Caco-2 (cell line): ENCODE measurements around the gene DNPH1. TPM values are rescaled to one million over a fixed set of nuclear protein-coding genes. Genes with fewer than 3 reads are reported as not detected.

Experiments used
- BruUV-seq: library from RNA; stranded (reverse); fragments of 400-500 nt; replicated peaks from 2 replicates; lab custom pipeline; 2021; lab: Mats Ljungman, UMichigan
- CTCF ChIA-PET: fragments of 300-600 bp; sonication (Branson Sonifier 250); formaldehyde crosslinking; loops from one replicate; lab custom pipeline; 2022; ENCODE audit warnings: antibody characterized with exemption; lab: Charles Lee
- POLR2A ChIA-PET: fragments of 300-600 bp; sonication (Branson Sonifier 250); formaldehyde crosslinking; loops from one replicate; lab custom pipeline; 2022; ENCODE audit warnings: antibody characterized with exemption; lab: Charles Lee
- DNase-seq, 2 experiments: peaks; one replicate each; pipeline versions ENCODE4 v3.0.0 to v3.0.0-alpha.2; 2020 to 2022
- H3K27me3 ChIP-seq: replicated peaks from 2 replicates; pipeline ENCODE4 v1.6.0; 2011; ENCODE audit warnings: low read length; ENCODE audit not compliant: control insufficient read depth, insufficient read depth
- H3K36me3 ChIP-seq: 2 replicates; pipeline ENCODE4 v1.5.1; 2011; ENCODE audit warnings: low read length; ENCODE audit not compliant: control insufficient read depth, insufficient read depth
- H3K4me1 ChIP-seq: fragments of 250-450 bp; sonication (Bioruptor Pico); 2 replicates; pipeline ENCODE4 v1.5.1; 2020; ENCODE audit warnings: mild to moderate bottlenecking
- H3K4me3 ChIP-seq: 2 replicates; pipeline ENCODE4 v1.5.1; 2011; ENCODE audit warnings: low read depth, mild to moderate bottlenecking, control low read depth, low read length
- H3K9me3 ChIP-seq: fragments of 250-450 bp; sonication (Bioruptor Pico); 2 replicates; pipeline ENCODE4 v1.5.1; 2020; ENCODE audit warnings: mild to moderate bottlenecking, moderate library complexity
- H3K27ac Mint-ChIP-seq: one replicate; pipeline ENCODE4 v1.8.0; 2022; ENCODE audit warnings: mixed read lengths; ENCODE audit not compliant: unreplicated experiment
- H3K27me3 Mint-ChIP-seq: one replicate; pipeline ENCODE4 v1.8.0; 2022; ENCODE audit warnings: mixed read lengths; ENCODE audit not compliant: insufficient read depth, unreplicated experiment
- H3K36me3 Mint-ChIP-seq: one replicate; pipeline ENCODE4 v1.8.0; 2022; ENCODE audit warnings: mild to moderate bottlenecking, mixed read lengths; ENCODE audit not compliant: insufficient read depth, unreplicated experiment
- H3K4me1 Mint-ChIP-seq: one replicate; pipeline ENCODE4 v1.8.0; 2022; ENCODE audit warnings: low read depth, mixed read lengths; ENCODE audit not compliant: unreplicated experiment
- H3K4me3 Mint-ChIP-seq: one replicate; pipeline ENCODE4 v1.8.0; 2022; ENCODE audit warnings: mild to moderate bottlenecking, moderate library complexity, mixed read lengths; ENCODE audit not compliant: unreplicated experiment
- H3K9me3 Mint-ChIP-seq: one replicate; pipeline ENCODE4 v1.8.0; 2022; ENCODE audit warnings: mixed read lengths; ENCODE audit not compliant: unreplicated experiment
- CTCF ChIP-seq, 2 experiments: fragments of 200-600 bp in 1 of 2; IDR thresholded peaks; 1 replicate in 1 of 2; 2 replicates in 1 of 2; pipeline versions ENCODE4 v1.5.1 to v1.8.0; 2011 to 2022; ENCODE audit warnings: antibody characterized with exemption in 1 of 2, control low read depth in 1 of 2, inconsistent platforms in 1 of 2, low read depth in 1 of 2, low read length in 1 of 2, mild to moderate bottlenecking in 1 of 2, moderate library complexity in 1 of 2; ENCODE audit not compliant: insufficient read depth in 1 of 2, severe bottlenecking in 1 of 2, unreplicated experiment in 1 of 2
- intact Hi-C: fragments of 100-400 bp; cut with micrococcal nuclease; formaldehyde crosslinking; loops from one replicate; pipeline ENCODE4 v1.10.0; 2022; ENCODE audit not compliant: unreplicated experiment
- total RNA-seq: library from RNA; stranded (reverse); gene quantifications from 2 replicates; pipeline ENCODE4 v1.2.3, GENCODE V29; 2022

The DNPH1 gene
- total RNA-seq, 1 experiment from 2014 or later = 62.6 TPM

GRCh38 chr6:43180058-43180457, 49.2 kb downstream of the DNPH1 start:
- H3K4me3 ChIP-seq = no peak overlapping the region
- POLR2A ChIA-PET = interaction anchor here (0.6 kb wide), 1 partner anchor 160 kb away, joined by 5 read pairs; no protein-coding TSS in a partner anchor
- peaks cover 14% of the 10 kb centered on the region for H3K4me1 Mint-ChIP-seq
- no peak for DNase-seq
- H3K36me3 Mint-ChIP-seq = peaks cover 29% of the 10 kb centered on the region
- CTCF ChIA-PET = interaction anchor here (0.6 kb wide), 1 partner anchor 140 kb away, joined by 7 read pairs; no protein-coding TSS in a partner anchor
- H3K27me3 ChIP-seq = no peaks in the 10 kb centered on the region
- H3K9me3 ChIP-seq = no peaks in the 10 kb centered on the region
- no TSS peak for BruUV-seq
- H3K9me3 Mint-ChIP-seq = no peaks in the 10 kb centered on the region
- H3K27ac Mint-ChIP-seq = no peak overlapping the region
- intact Hi-C loops = no loop called here
- no peak for TF ChIP-seq CTCF (IDR thresholded peaks at IDR 0.05; ENCODE audit: insufficient read depth in 1 of 2, low read depth in 1 of 2, low read length in 1 of 2, severe bottlenecking in 1 of 2, unreplicated experiment in 1 of 2)
- no peaks in the 10 kb centered on the region for H3K27me3 Mint-ChIP-seq
- H3K4me1 ChIP-seq = no peaks in the 10 kb centered on the region
- H3K4me3 Mint-ChIP-seq = no peak overlapping the region
- peaks cover 6% of the 10 kb centered on the region for H3K36me3 ChIP-seq

GRCh38 chr6:43178951-43179830, 50.1 kb downstream of the DNPH1 start:
- TF ChIP-seq CTCF (IDR thresholded peaks at IDR 0.05; ENCODE audit: insufficient read depth in 1 of 2, low read depth in 1 of 2, low read length in 1 of 2, severe bottlenecking in 1 of 2, unreplicated experiment in 1 of 2) = no peak
- ChIA-PET CTCF (no interaction called here), POLR2A (interaction anchor here (0.6 kb wide), 1 partner anchor 160 kb away, joined by 5 read pairs; no protein-coding TSS in a partner anchor)
- Mint-ChIP-seq H3K9me3 (no peaks in the 10 kb centered on the region), H3K27me3 (no peaks in the 10 kb centered on the region), H3K4me3 (no peak overlapping the region), H3K4me1 (peaks cover 14% of the 10 kb centered on the region), H3K27ac (no peak overlapping the region), H3K36me3 (peaks cover 37% of the 10 kb centered on the region)
- Histone ChIP-seq H3K4me1 (peaks cover 9% of the 10 kb centered on the region; the same call in 1 of the 2 replicates), H3K36me3 (peaks cover 6% of the 10 kb centered on the region), H3K9me3 (no peaks in the 10 kb centered on the region), H3K4me3 (no peak overlapping the region), H3K27me3 (no peaks in the 10 kb centered on the region)
- no peak for DNase-seq
- intact Hi-C loops = no loop called here
- no TSS peak for BruUV-seq

DNA sequence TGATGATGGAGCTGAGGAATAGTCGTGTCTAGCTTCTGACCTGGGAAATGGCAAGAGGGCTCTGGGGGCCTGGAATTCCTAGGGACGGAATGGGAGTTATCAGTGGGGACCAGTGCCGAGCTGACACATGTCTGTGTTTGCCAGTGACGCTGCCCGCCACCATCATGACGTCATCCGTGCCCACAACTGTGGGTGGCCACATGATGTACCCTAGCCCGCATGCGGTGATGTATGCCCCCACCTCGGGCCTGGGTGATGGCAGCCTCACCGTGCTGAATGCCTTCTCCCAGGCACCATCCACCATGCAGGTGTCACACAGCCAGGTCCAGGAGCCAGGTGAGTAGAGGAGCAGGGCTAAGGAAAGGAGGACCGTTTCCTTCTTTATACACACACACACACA, 51.1 kb downstream of the DNPH1 start:
- no TSS peak for BruUV-seq
- POLR2A ChIA-PET = no interaction called here
- peaks cover 40% of the 10 kb centered on the region for H3K36me3 Mint-ChIP-seq

More for the DNA sequence above, 51.1 kb downstream of the DNPH1 start:
- Histone ChIP-seq H3K9me3 (no peaks in the 10 kb centered on the region), H3K36me3 (peaks cover 6% of the 10 kb centered on the region), H3K4me3 (no peak overlapping the region), H3K27me3 (no peaks in the 10 kb centered on the region), H3K4me1 (peaks cover 19% of the 10 kb centered on the region; the same call in 1 of the 2 replicates)
- CTCF ChIA-PET = no interaction called here
- intact Hi-C loops = no loop called here
- no peaks in the 10 kb centered on the region for H3K9me3 Mint-ChIP-seq
- peaks cover 10% of the 10 kb centered on the region for H3K4me1 Mint-ChIP-seq
- no peaks in the 10 kb centered on the region for H3K27me3 Mint-ChIP-seq
- DNase-seq = no peak
- H3K27ac Mint-ChIP-seq = no peak overlapping the region
- no peak overlapping the region for H3K4me3 Mint-ChIP-seq
- no peak for TF ChIP-seq CTCF (IDR thresholded peaks at IDR 0.05; ENCODE audit: insufficient read depth in 1 of 2, low read depth in 1 of 2, low read length in 1 of 2, severe bottlenecking in 1 of 2, unreplicated experiment in 1 of 2)
